Activated CD8-positive, alpha-beta memory T cell treated with anti-CD3 and anti-CD28 coated beads, Interleukin-2, amount 50 U/mL, for 1 hour (primary cell): ENCODE data around the gene RNASE2.
A peak's percentile ranks its signal among the peaks of the same experiment; 100 is the strongest.
"Not testable (repeated sequence)": the region's sequence is repeated elsewhere in the genome, so short reads cannot be mapped to it uniquely, and the experiment has no call there.

Experiments
- DNase-seq: peaks from one replicate; pipeline ENCODE4 v3.0.0-alpha.2; 2020; ENCODE audit errors: extremely low read depth

Gene RNASE2

DNA sequence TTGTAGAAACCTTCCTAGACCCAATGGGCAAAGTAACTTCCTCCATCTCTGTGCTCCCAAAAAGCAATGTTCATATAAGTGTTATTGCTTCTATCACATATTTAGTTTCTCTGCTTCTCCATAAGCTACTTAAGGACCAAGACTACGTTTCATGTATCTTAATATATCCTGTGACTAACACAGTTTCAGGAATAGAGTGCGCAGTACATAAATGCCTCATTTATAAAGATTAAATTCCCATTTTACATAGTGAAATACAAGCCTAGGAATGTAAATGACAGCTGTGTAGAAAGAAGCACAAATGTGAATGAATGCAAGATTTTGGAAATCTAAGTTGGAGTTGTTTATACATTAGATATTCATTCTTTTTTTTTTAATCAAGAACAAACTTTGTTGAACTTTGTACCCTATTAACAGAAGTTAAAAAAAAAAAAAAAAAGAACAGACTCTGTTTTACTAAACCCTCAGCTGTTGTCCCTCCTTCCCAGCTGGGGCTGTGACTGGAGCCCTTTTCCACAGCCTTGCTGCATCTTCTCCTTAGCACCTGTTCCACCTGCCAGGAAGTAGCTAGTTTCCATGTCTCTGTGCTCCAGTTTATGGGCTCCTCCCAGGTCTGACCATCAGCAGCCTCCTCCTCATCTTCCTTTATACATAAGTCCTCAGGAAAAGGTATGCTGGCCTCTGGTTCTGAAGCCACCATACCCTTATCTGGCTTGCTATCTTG lies 27.5 kb downstream of the RNASE2 start:
- no peak for DNase-seq

DNA sequence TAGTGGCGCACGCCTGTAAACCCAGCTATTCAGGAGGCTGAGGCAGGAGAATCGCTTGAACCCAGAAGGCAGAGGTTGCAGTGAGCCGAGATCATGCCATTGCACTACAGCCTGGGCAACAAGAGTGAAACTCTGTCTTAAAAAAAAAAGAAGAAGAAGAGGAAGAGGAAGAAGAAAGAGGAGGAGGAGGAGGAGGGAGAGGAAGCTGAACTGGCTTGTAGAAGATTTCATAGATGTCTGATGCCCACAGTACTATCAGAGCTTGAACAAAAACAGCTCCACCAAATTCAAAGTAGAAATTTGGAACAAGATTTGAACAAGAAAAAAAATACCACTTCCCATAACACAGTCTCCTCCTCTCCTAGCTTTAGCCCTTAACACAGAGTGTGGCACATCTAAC lies 30.4 kb downstream of the RNASE2 start:
- DNase-seq, result not testable (repeated sequence)

DNA sequence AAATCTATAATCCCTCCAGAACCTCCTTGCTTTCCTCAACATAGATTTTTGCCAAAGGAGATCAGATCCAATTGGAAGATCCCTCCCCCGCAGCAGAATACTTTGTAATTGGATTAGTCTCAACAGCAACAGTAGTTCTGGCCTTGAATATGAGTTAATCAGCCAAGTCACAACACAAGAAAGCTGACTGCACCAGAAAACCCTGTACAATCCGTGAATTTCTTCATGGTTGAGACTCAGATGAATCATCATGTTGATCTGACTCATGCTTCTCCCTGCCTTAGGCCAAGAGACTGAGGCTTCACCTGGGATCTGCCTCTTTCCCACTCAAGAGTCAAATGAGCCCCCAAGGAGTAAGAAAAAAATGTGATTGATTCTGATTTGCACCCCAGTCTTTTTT lies 31.5 kb downstream of the RNASE2 start:
- DNase-seq, result no peak

DNA sequence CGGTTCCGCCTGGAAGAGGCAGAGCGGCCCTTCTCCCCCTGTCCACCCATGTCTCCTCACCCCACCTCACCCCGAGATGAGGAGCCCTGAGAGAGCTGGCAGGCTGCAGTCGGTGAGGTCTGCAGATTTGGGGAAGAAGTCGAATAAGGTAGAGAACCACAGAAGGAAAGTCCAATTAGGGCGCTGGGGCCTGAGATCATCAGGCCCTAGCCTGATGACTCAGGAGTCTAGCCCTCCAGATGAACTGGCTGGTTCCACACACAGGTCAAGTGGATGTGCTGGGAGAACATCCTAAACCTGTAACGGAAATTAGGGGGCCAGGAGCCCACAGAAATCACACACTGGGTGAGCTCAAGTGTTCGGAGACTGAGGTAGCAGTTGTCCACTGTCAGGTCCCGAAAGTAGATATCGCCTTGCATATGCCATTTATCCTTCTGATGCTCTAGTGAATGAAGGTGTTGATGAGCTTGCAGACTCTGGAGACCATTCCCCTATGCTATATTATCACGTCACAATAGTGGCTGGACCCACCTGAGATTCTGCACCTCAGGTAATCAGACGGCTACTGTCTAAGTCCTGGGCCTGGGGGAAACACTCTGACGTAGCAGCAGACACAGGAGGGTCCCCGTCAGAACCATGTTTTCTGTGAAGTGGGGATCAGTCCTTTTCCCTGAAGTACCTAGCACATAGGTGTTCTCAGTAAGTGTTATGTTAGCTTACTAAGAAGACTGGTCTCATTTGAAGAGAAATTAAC lies 33.6 kb downstream of the RNASE2 start:
- DNase-seq, result no peak

DNA sequence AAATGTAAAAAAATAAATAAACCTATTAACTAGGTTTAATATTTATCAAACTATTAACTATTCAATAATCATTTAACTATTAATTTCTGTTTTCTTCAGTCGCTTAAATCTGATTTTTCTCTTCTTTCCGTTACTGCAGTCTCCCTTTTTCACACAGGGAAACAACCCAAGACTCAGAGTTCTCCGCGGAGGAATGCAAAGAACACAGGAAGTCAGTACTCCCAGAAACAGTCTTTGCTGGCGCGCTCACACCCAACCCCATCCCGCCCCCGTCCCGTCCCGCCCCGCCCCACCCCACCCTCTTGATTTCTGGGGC lies 34.1 kb downstream of the RNASE2 start:
- no peak for DNase-seq

DNA sequence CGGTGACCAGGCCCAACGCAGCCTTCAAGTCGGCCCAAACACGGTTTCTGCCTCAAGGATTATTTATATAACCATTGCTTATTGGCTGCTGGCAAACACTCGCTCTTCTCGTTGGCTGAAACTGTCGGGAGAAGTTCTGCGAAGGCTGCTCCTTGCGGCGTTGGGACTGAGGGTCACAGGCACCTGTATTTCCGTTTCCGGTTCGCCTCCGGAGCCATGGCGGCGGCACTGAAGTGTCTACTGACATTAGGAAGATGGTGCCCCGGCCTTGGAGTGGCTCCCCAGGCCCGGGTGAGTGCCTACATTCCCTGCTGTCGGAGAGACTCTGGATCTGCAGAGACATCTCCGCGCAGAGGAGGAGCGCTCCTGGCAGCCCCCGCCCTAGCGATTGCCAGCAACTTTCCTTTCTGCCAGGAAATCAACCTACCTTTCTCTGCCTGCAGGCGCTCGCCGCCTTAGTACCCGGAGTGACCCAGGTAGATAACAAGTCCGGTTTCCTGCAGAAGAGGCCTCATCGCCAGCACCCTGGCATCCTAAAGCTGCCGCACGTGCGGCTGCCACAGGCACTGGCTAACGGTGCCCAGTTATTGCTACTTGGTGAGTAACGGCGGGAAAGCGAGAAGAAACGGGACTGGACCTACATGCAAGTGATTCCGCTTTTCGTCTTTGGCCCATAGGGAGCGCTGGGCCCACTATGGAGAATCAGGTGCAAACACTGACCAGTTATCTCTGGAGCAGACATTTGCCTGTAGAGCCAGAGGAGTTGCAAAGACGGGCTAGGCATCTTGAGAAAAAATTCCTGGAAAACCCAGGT lies 34.7 kb downstream of the RNASE2 start, which contains the start of gene METTL17:
Gene METTL17 (plus strand): TSS at position 194 of the 814 bp plus-strand sequence. CDS start 23 bp downstream, at position 217.
- peak; percentile 64 for DNase-seq

DNA sequence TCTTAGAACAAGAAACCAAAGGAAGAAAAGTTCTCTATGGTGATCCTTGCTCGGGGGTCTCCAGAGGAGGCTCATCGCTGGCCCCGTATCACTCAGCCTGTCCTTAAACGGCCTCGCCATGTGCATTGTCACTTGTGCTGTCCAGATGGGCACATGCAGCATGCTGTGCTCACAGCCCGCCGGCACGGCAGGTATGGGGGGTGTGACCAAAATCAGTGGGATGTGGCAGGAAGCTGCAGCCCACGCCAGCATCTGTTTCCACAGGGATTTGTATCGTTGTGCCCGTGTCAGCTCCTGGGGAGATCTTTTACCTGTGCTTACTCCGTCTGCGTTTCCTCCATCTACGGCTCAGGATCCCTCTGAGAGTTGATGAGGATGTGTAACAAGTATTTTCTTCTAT lies 41.2 kb downstream of the RNASE2 start:
- DNase-seq, result no peak

DNA sequence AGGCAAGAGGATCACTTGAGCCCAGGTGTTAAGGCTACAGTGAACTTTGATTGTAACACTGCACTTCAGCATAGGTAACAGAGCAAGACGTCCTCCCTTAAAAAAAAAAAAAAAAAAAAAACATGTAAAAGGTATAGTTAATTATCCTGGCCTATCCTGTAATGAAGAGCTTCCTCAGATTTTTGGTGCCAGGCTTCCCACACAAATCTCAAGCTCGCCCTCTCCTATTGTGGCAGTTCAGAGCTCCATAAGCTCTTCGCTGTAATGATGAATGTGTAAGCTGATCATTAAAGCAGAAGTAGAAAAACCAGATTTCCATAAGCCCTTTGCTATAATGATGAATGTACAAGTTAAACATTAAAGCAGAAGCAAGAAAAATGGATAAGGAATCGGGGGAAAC lies 41.8 kb downstream of the RNASE2 start:
- no peak for DNase-seq

DNA sequence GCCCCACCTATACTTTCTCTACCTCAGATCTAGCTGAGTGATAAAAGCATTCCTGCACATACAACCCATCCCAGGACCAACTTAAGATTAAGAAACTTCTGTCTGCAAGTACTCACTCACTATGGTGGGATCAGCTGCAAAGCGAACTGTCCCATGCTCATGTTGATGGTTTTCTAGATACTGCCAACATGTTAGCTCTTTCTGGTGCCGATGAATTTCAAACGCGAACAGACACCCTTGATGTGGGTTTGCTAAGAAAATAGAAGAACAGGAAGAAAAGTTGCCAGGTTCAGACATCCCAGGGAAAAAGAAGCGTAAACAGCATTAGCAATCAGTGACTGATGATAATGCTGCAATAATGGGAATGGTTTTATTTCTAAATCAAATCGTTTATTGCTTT lies 42.3 kb downstream of the RNASE2 start:
- DNase-seq, result no peak

DNA sequence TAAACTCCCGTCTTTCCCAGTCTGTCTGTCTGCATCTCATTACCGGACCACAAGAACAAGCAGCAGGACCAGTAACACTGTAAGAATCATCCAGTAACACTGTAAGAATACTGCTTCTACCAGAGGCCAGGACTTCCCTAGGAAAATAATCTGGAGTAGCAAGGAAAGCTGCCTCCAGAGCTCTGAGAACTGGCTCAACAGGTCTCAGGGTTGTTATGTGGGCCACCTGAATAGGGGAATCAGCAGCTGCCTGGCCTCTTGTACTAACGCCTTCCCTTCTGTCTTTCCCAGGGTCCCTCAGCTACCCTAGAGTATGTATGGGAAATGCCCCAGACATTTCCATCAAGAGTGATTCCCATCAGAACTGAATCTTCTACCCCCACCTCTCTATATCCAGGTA lies 42.9 kb downstream of the RNASE2 start:
- no peak for DNase-seq

DNA sequence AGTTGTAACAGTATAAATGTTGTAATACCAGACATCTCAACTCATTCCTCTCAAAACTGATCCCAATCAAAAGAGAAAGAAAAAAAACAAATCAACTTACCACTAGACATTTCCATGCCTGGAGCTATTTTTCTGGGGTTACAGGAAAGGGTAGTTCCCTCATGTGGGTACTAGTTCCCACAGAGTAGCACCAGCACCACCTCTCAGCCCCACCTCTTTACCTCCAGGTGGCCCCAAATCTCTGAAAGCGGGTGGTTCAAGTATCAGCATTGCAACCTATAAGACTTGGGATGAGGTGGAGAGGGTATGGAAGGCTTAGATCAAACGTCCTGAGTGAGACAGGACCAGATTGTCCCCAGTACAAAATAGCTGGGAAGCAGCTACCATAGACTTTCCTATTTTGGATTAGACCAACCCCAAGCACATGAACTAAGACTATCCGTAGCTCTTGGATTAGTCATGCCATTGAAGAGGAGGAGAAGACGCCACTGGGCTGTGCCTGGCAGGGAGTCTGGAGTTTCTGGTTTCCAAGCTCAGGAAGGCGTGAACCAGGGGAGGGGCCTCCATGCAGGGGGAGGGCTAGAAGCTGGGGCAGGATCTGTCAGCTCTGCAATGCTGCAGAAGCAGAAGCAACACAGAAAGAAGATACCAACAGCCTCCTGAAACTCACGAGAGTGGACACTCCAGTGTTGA lies 43.5 kb downstream of the RNASE2 start, which contains the start of gene SLC39A2:
Gene SLC39A2 (plus strand): TSS at position 620 of the 693 bp plus-strand sequence. CDS start 154 bp downstream, outside the sequence.
- DNase-seq, result no peak

DNA sequence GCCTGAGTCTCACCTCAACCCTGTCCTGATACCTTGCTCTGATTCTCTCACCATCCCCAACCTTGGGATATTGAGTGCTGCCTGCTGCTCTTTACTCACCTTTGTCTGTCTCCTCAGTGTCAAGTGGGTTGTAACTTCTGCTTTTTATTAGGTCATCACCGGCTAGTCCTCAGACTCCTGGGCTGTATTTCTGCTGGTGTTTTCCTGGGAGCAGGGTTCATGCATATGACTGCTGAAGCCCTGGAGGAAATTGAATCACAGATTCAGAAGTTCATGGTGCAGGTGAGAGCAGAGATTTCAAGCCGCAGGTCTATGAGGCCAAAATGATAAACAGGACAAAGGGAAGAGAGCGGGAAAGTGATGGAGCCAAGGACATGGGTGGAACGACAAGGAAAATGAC lies 44.3 kb downstream of the RNASE2 start:
- DNase-seq, result no peak

DNA sequence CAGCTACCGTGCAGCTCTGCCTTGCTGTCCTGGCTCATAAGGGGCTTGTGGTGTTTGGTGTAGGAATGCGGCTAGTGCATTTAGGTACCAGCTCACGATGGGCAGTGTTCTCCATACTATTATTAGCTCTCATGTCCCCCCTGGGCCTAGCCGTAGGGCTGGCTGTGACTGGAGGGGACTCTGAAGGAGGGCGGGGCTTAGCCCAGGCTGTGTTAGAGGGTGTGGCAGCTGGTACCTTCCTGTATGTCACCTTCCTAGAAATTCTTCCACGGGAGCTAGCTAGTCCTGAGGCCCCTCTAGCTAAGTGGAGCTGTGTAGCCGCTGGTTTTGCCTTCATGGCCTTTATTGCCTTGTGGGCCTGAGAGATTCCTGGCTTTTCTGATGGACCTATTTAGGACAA lies 45.9 kb downstream of the RNASE2 start:
- DNase-seq, result no peak

DNA sequence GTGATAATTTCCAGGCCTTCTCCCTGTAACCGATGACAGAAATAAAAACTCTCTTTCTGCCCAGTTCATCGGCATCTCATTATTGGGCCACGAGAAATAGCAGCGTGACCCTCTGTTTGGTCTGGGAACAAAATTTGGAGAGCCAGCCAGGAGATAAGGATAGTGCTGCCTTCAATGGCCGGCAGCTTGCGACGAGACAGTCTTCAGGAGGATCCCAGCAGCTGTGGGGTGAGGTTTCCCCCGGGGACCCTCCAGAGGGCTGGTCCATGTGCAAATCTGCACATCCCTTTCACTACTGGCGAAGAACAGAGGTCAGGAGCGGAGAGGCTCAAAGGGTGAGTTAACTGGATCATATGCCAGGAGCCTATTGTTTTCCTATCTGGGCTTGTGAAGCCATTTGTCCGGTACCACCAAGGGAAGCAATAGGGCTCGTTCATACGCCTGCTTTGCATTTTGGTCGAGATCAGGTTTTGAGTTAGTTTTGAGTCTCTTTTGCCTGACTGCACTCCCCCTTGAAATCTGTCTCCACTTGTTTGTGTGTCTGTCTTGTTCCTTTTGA lies 48.6 kb downstream of the RNASE2 start:
- DNase-seq, result no peak
